GM21447 (cell line): Measurements from ENCODE around the gene STAC2.
"Not testable (repeated sequence)": the region's sequence is repeated elsewhere in the genome, so short reads cannot be mapped to it uniquely, and the experiment has no call there.

Experiments used
- ATAC-seq: cut with Tn5 transposase; IDR thresholded peaks from one replicate; pipeline ENCODE4 v1.9.1; 2021; ENCODE audit not compliant: unreplicated experiment

Gene STAC2

GRCh38 chr17:39191750-39192510, 33.8 kb downstream of the STAC2 start:
- no peak for ATAC-seq

- ATAC-seq: no peak
Measured at GRCh38 chr17:39187152-39187830, 38.5 kb downstream of the STAC2 start.

- ATAC-seq: no peak
Measured at GRCh38 chr17:39186481-39187002, 39.2 kb downstream of the STAC2 start.

GRCh38 chr17:39183720-39184119, 42.0 kb downstream of the STAC2 start:
- ATAC-seq: no peak

- no peak for ATAC-seq
Measured at GRCh38 chr17:39183045-39183444, 42.7 kb downstream of the STAC2 start.

- ATAC-seq: no peak
Measured at GRCh38 chr17:39181303-39181702, 44.4 kb downstream of the STAC2 start.

- no peak for ATAC-seq
Measured at GRCh38 chr17:39178536-39178935, 47.2 kb downstream of the STAC2 start.

- no peak for ATAC-seq
Measured at GRCh38 chr17:39177256-39177655, 48.5 kb downstream of the STAC2 start.

GRCh38 chr17:39175695-39176093, 50.1 kb downstream of the STAC2 start:
- ATAC-seq: no peak

GRCh38 chr17:39174920-39175694, 50.6 kb downstream of the STAC2 start:
- ATAC-seq: no peak

GRCh38 chr17:39173526-39174274, 52.0 kb downstream of the STAC2 start:
- no peak for ATAC-seq

GRCh38 chr17:39173080-39173479, 52.7 kb downstream of the STAC2 start:
- no peak for ATAC-seq

GRCh38 chr17:39171933-39172332, 53.8 kb downstream of the STAC2 start:
- no peak for ATAC-seq

- no peak for ATAC-seq
Measured at GRCh38 chr17:39170558-39170957, 55.2 kb downstream of the STAC2 start.

- ATAC-seq: no peak
Measured at GRCh38 chr17:39170109-39170508, 55.6 kb downstream of the STAC2 start.

- ATAC-seq: no peak
Measured at GRCh38 chr17:39169518-39169917, 56.2 kb downstream of the STAC2 start.

GRCh38 chr17:39169101-39169500, 56.6 kb downstream of the STAC2 start:
- no peak for ATAC-seq

- not testable (repeated sequence) for ATAC-seq
Measured at GRCh38 chr17:39168503-39168902, 57.2 kb downstream of the STAC2 start.

- ATAC-seq: no peak
Measured at GRCh38 chr17:39167476-39167875, 58.3 kb downstream of the STAC2 start.

- no peak for ATAC-seq
Measured at GRCh38 chr17:39166437-39167335, 59.1 kb downstream of the STAC2 start.
